Stimulated activated CD4-positive, alpha-beta T cell treated with anti-CD3 and anti-CD28 coated beads, Interleukin-1b, Interleukin-23, amount 100 ng/mL, for 4 hours (primary cell): Measurements from ENCODE around the gene GJB4.
"Not testable (repeated sequence)": the region's sequence is repeated elsewhere in the genome, so short reads cannot be mapped to it uniquely, and the experiment has no call there.

ENCODE experiments used
- DNase-seq, 2 donors: peaks; one replicate each; pipeline ENCODE4 v3.0.0-alpha.2; 2020; ENCODE audit warnings: low read depth in 2 of 2

Gene GJB4

GRCh38 chr1:34800214-34800613 is 40.7 kb downstream of the GJB4 start:
- no peak for DNase-seq

GRCh38 chr1:34803770-34804169 is 44.2 kb downstream of the GJB4 start:
- no peak for DNase-seq

- no peak for DNase-seq
Observed at GRCh38 chr1:34806396-34806795, 46.9 kb downstream of the GJB4 start.

GRCh38 chr1:34808051-34808810 is 48.7 kb downstream of the GJB4 start:
- DNase-seq: no peak

- DNase-seq: not testable (repeated sequence)
Observed at GRCh38 chr1:34810781-34811180, 51.2 kb downstream of the GJB4 start.
